ENCODE data around the gene GABRR1.

The GABRR1 gene

GRCh38 chr6:89255417-89255816, 38.3 kb upstream of the GABRR1 start:
- no peak for TF ChIP-seq CTCF (conservative IDR thresholded peaks at IDR 0.05; ENCODE audit: control insufficient read depth, insufficient read depth, low read depth, low read length)
- no peak for DNase-seq (ENCODE audit: low read depth)
- no peak overlapping the region for H3K4me3 ChIP-seq (ENCODE audit: control insufficient read depth, low read depth, low read length)

GRCh38 chr6:89254569-89254968, 37.4 kb upstream of the GABRR1 start:
- TF ChIP-seq CTCF (conservative IDR thresholded peaks at IDR 0.05; ENCODE audit: control insufficient read depth, insufficient read depth, low read depth, low read length): no peak

GRCh38 chr6:89252907-89253306, 35.7 kb upstream of the GABRR1 start:
- no peak for DNase-seq (ENCODE audit: low read depth)
- no peak for TF ChIP-seq CTCF (conservative IDR thresholded peaks at IDR 0.05; ENCODE audit: control insufficient read depth, insufficient read depth, low read depth, low read length)
- H3K4me3 ChIP-seq (ENCODE audit: control insufficient read depth, low read depth, low read length): no peak overlapping the region

More at GRCh38 chr6:89254569-89254968, 37.4 kb upstream of the GABRR1 start:
- DNase-seq (ENCODE audit: low read depth): no peak
- no peak overlapping the region for H3K4me3 ChIP-seq (ENCODE audit: control insufficient read depth, low read depth, low read length)

- no peak for TF ChIP-seq CTCF (conservative IDR thresholded peaks at IDR 0.05; ENCODE audit: control insufficient read depth, insufficient read depth, low read depth, low read length)
- DNase-seq (ENCODE audit: low read depth): no peak
- H3K4me3 ChIP-seq (ENCODE audit: control insufficient read depth, low read depth, low read length): no peak overlapping the region
These were observed 34.8 kb upstream of the GABRR1 start for GRCh38 chr6:89251976-89252375.

- no peak for TF ChIP-seq CTCF (conservative IDR thresholded peaks at IDR 0.05; ENCODE audit: control insufficient read depth, insufficient read depth, low read depth, low read length)
- no peak for DNase-seq (ENCODE audit: low read depth)
- no peak overlapping the region for H3K4me3 ChIP-seq (ENCODE audit: control insufficient read depth, low read depth, low read length)
These were observed 34.0 kb upstream of the GABRR1 start for GRCh38 chr6:89251170-89251569.

GRCh38 chr6:89250239-89250638, 33.1 kb upstream of the GABRR1 start:
- TF ChIP-seq CTCF (conservative IDR thresholded peaks at IDR 0.05; ENCODE audit: control insufficient read depth, insufficient read depth, low read depth, low read length): no peak
- no peak for DNase-seq (ENCODE audit: low read depth)
- H3K4me3 ChIP-seq (ENCODE audit: control insufficient read depth, low read depth, low read length): no peak overlapping the region

Data from fibroblast of mammary gland (primary cell).